Placental pericyte (primary cell): ENCODE measurements around the gene TBCEL. TPM values are rescaled to one million over a fixed set of nuclear protein-coding genes. Genes with fewer than 3 reads are reported as not detected.

Experiments
- total RNA-seq: library from RNA; depleted of rRNA; stranded (reverse); fragments of >200 nt; gene quantifications from 2 replicates; pipeline ENCODE4 v1.2.3, GENCODE V29; 2012

The TBCEL gene
- total RNA-seq, result 24.1 and 26.7 TPM in 2 replicates

GRCh38 chr11:121023848-121024751, at the start of gene TBCEL:
Gene TBCEL (plus strand): TSS chr11:121024102. CDS start chr11:121045691, 21,589 bp downstream.

GRCh38 chr11:121100943-121101342, 77.0 kb downstream of the TBCEL start, which contains the start of gene TECTA:
Gene TECTA (plus strand): TSS chr11:121101243. CDS start chr11:121102666, 1,423 bp downstream.

Other genes starting within 250 kb of the TBCEL start
- 0.57 and 2.2 TPM in 2 replicates for gene TECTA, start 77.1 kb downstream of the TBCEL start, total RNA-seq